HG02798 (cell line): Measurements from ENCODE around the gene ARHGAP26.

Experiments used
- ATAC-seq: cut with Tn5 transposase; IDR thresholded peaks from one replicate; pipeline ENCODE4 v1.9.1; 2021; ENCODE audit warnings: mild to moderate bottlenecking; ENCODE audit not compliant: unreplicated experiment, poor library complexity

ARHGAP26 gene

GRCh38 chr5:143139585-143139984, 369.4 kb downstream of the ARHGAP26 start:
- ATAC-seq: no peak

GRCh38 chr5:143140492-143141203, 370.5 kb downstream of the ARHGAP26 start:
- no peak for ATAC-seq

GRCh38 chr5:143141652-143142051, 371.5 kb downstream of the ARHGAP26 start:
- ATAC-seq: no peak

DNA sequence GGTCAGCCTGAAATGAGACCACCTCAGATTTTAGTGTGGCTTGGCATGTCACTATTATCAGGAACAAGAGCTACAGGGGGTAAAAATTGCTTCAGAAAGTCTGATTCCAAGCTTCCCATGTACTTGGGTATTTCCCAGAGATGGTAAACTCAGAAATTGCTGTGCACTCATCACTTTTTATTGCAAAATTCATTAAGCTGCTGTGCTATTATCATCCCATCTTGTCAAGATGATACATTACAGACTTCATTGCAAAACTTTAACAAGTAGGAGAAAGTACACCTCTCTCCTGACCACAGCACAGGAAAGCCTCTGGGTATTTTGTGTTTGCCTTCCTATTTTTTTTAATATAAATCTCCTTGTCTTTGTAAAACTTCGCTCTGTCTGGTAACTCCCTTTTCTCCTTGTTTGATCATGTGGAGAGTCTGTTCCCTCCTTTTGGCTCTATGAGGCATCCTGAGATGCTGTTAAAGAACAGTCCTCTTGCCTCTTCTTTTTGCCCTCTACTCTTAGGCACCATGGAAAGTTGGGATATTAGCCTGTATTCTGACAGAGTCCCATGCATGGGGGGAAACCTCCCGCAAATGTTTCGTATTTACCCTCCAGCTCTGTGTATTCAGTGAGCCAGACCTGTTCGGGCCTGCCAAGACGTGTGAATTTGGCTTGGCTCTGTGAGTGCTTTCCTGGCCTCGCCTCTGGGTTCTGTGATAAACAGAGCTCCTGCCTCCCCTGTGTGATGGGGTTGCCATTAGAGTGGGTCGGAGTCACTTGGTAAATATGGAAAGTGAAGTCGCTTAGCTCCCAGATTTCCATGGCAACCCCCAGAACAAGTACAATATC, 372.6 kb downstream of the ARHGAP26 start:
- no peak for ATAC-seq

GRCh38 chr5:143143973-143144372, 373.8 kb downstream of the ARHGAP26 start:
- ATAC-seq: no peak

- no peak for ATAC-seq
Observed at GRCh38 chr5:143145243-143146160, 375.3 kb downstream of the ARHGAP26 start.

DNA sequence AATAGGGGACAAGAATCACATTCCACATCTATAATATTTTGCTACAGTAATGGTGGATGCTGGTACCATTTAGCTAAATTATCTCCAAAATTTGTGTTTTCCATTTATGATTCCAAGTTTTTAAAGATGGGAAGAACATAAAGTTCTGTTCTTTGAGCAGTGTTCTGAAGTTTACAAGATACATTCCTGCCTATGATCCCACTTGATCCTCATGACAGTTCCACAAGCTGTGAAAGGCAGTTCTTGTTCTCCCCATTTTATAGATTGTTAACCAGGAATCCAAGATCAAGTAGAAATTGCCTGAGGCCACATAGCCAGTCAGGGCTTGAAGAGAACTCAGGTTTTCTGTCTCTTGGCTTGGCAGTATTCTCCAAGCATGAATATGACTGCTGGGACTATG, 376.0 kb downstream of the ARHGAP26 start:
- no peak for ATAC-seq

GRCh38 chr5:143147383-143147782, 377.2 kb downstream of the ARHGAP26 start:
- ATAC-seq: no peak

- no peak for ATAC-seq
Observed at GRCh38 chr5:143147902-143148301, 377.7 kb downstream of the ARHGAP26 start.

DNA sequence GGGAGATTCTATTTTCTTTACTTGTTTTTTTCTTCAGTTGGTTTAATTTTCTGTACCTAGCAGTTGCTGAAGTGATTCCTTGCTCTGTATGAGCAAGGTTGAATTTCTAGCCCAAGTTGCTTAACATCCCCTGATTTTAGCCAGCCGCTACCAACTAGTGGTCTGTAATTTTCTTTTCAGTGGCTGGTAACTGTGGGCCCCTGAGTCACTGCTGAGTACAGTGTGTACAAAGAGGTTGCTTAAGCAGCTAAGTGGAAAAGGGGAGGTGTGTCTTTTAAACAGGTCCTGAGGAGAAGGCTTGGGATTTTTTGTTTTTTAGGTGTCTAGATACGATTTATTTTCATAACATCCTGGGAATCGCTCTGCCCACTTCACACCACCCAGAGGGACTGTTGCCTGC, 378.6 kb downstream of the ARHGAP26 start:
- ATAC-seq: no peak

DNA sequence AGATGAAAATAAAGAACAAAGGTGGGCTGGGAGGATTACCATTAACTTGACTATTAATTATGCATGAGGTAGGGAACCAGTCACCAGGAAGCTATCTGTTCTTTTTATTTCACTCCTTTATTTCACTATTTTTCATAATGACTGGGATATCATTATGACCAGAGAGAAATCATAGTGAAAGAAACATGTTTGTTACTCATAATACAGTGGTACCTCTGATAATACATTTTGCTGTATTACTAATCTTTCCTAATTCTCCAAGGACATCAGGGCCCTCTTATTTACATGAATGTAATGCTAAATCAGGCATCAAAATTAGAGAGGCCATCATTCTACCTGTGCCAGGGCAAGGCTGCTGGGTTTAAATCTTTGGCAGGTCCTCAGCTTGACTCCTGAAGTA, 379.6 kb downstream of the ARHGAP26 start:
- ATAC-seq: no peak

- ATAC-seq: no peak
Observed at GRCh38 chr5:143151056-143151700, 381.0 kb downstream of the ARHGAP26 start.

DNA sequence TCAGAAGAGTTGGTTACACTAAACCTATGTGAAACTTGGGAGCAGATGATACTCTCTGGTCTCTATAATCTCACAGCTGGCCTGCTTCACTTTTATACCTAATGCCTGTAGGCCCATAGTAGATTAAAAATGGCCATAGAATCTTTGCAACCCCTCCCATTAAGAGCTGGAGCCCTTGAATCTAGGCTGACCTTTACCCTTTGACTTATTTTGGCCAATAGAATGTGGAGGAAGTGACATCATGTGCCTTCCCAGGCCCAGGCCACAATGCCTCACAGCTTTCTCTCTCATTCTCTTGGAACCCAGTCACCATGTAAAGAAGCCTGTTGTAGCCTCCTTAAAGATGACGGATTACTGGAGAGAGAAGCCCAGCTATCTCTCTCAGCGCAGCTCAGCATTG, 382.3 kb downstream of the ARHGAP26 start:
- ATAC-seq: no peak

DNA sequence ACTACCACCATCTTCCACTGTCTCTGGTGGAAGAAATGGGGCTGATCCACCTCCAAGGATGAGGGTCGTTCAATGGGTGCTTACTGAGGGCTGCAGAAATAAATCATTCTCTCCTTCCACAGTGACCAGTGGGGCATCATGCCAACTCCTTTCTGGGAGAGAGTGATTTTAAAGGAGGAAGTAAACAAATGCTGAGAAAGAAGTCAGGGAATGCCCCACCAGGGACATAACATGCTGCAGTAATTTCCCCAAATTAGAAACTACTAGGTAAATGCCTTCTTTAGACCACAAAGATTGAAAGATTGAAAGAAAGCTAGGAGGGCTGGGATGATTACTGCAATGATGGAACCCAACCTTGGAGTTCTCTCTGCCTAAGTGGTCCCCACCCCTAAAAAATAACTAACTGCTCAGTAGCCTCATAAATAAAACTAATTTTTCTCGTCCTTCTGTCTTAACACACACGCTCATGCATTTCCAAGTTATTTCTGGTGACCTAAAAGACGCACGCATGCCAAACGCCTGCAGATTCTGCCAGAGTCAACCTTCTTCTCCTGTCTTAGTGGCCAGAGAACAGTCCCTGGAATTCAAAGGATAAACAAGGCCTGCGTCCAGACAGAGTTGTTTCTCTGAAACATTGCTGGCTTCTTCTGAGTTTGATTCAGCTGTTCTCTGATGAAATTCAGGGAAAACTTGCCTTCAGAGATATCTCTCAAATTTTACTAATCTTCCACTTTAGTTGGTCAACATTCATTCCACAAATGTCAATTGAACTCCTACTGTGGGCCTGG, 383.3 kb downstream of the ARHGAP26 start:
- ATAC-seq: no peak

GRCh38 chr5:143154510-143155370, 384.6 kb downstream of the ARHGAP26 start:
- ATAC-seq: no peak

DNA sequence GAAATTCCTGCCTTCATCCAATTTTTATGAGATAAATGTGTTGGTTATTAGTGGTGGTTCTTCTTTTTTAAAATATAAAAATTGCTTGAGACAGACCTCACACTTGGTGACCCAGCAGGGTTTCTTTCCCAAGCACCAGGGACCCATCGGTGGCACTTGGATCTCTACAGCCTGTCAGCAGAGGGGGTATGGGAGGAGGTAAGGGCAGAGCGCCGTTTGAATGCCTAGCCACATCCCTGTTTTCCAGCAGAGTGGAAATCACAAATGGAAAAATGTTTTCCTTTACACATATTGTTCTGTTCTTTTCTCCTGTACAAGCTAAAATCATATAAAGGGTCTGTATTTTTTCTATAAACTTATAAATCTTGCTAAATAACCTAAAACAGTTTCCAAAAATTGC, 385.3 kb downstream of the ARHGAP26 start:
- ATAC-seq: no peak

- no peak for ATAC-seq
Observed at GRCh38 chr5:143156086-143156485, 385.9 kb downstream of the ARHGAP26 start.

DNA sequence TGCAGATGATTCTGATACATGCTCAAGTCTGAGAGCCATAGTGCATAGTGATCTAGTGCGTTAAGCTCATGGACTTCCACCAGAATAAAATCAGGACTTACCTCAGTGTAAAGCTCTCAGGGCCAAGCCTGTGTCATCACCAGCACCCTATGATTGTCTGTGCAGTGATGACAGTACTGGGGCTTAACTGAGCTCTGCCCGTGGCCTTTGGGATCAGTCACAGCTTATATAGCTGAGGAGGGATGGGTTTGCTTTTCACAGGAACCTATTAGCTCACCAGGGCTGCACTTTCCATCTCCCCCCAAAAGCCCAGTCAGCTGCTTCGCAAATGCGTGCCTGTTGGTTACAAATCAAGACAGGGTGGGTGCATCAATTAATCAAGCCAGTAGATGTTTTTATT, 386.4 kb downstream of the ARHGAP26 start:
- no peak for ATAC-seq

- no peak for ATAC-seq
Observed at GRCh38 chr5:143159031-143159430, 388.9 kb downstream of the ARHGAP26 start.
